ENCODE data around the gene DLG1. TPM values are rescaled to one million over a fixed set of nuclear protein-coding genes. Genes with fewer than 3 reads are reported as not detected.

DLG1 gene
- total and polyA plus RNA-seq, 9 of the 15 experiments (the other 6 are each of a cell fraction or from before 2014, with no cell fraction given): 9.4 to 63.5 (median 43.6) TPM

GRCh38 chr3:197028728-197029510 lies 269.5 kb downstream of the DLG1 start (continued):
- TF ChIP-seq CHD4 (IDR thresholded peaks at IDR 0.05; ENCODE audit: insufficient read depth, insufficient replicate concordance, low read depth, low read length, poor library complexity, severe bottlenecking) (no peak), TAF15 (IDR thresholded peaks at IDR 0.05; ENCODE audit: low read depth, low read length) (no peak), ZSCAN32 (CRISPR knock-in tag; IDR thresholded peaks at IDR 0.05) (no peak), SETDB1 (IDR thresholded peaks at IDR 0.05; ENCODE audit: low read length) (no peak), RNF2 (IDR thresholded peaks at IDR 0.05) (no peak), HDGF (IDR thresholded peaks at IDR 0.05) (0 out of 2 replicates have a peak, but pooled peaks have one; percentile 30), RBM25 (IDR thresholded peaks at IDR 0.05; ENCODE audit: low read depth, low read length, severe bottlenecking) (peak; percentile 71), HDAC2 (IDR thresholded peaks at IDR 0.05) (peak; percentile 74; the same call in 1 of the 2 replicates), PHB2 (IDR thresholded peaks at IDR 0.05; ENCODE audit: low read depth) (no peak), CHD7 (IDR thresholded peaks at IDR 0.05; ENCODE audit: low read depth, low read length) (no peak)
- TF ChIP-seq, protein P1, sequence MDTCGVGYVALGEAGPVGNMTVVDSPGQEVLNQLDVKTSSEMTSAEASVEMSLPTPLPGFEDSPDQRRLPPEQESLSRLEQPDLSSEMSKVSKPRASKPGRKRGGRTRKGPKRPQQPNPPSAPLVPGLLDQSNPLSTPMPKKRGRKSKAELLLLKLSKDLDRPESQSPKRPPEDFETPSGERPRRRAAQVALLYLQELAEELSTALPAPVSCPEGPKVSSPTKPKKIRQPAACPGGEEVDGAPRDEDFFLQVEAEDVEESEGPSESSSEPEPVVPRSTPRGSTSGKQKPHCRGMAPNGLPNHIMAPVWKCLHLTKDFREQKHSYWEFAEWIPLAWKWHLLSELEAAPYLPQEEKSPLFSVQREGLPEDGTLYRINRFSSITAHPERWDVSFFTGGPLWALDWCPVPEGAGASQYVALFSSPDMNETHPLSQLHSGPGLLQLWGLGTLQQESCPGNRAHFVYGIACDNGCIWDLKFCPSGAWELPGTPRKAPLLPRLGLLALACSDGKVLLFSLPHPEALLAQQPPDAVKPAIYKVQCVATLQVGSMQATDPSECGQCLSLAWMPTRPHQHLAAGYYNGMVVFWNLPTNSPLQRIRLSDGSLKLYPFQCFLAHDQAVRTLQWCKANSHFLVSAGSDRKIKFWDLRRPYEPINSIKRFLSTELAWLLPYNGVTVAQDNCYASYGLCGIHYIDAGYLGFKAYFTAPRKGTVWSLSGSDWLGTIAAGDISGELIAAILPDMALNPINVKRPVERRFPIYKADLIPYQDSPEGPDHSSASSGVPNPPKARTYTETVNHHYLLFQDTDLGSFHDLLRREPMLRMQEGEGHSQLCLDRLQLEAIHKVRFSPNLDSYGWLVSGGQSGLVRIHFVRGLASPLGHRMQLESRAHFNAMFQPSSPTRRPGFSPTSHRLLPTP (IDR thresholded peaks at IDR 0.05; ENCODE audit: borderline replicate concordance, extremely low read depth, insufficient read length): peak; percentile 71
- TF ChIP-seq, protein P2, sequence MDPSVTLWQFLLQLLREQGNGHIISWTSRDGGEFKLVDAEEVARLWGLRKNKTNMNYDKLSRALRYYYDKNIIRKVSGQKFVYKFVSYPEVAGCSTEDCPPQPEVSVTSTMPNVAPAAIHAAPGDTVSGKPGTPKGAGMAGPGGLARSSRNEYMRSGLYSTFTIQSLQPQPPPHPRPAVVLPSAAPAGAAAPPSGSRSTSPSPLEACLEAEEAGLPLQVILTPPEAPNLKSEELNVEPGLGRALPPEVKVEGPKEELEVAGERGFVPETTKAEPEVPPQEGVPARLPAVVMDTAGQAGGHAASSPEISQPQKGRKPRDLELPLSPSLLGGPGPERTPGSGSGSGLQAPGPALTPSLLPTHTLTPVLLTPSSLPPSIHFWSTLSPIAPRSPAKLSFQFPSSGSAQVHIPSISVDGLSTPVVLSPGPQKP (CRISPR knock-in tag; IDR thresholded peaks at IDR 0.05): no peak
